ENCODE data around the gene IL18. TPM values are rescaled to one million over a fixed set of nuclear protein-coding genes. Genes with fewer than 3 reads are reported as not detected.
"Not testable (repeated sequence)": the region's sequence is repeated elsewhere in the genome, so short reads cannot be mapped to it uniquely, and the experiment has no call there.

IL18 gene
- total RNA-seq, 1 donor from 2014 or later, result 72.1 TPM

- no peak for TF ChIP-seq CTCF (IDR thresholded peaks at IDR 0.05; ENCODE audit: insufficient read depth, low read length, severe bottlenecking)
- DNase-seq (ENCODE audit: low read depth) (peak; percentile 85), FAIRE-seq (no peak)
- no peak overlapping the region for H3K4me3 ChIP-seq (ENCODE audit: low read depth, low read length)
- H3K36me3 ChIP-seq (ENCODE audit: control insufficient read depth, insufficient read depth, low read length), result no peaks in the 10 kb centered on the region
- no peaks in the 10 kb centered on the region for H3K27me3 ChIP-seq (ENCODE audit: control insufficient read depth, insufficient read depth, low read length)
Observed at GRCh38 chr11:112166562-112166961, 2.7 kb upstream of the IL18 start.

GRCh38 chr11:112165049-112165448 is 1.2 kb upstream of the IL18 start:
- Histone ChIP-seq H3K27me3 (ENCODE audit: control insufficient read depth, insufficient read depth, low read length) (no peaks in the 10 kb centered on the region), H3K36me3 (ENCODE audit: control insufficient read depth, insufficient read depth, low read length) (no peaks in the 10 kb centered on the region), H3K4me3 (ENCODE audit: low read depth, low read length) (no peak overlapping the region)
- no peak for TF ChIP-seq CTCF (IDR thresholded peaks at IDR 0.05; ENCODE audit: insufficient read depth, low read length, severe bottlenecking)
- FAIRE-seq (no peak), DNase-seq (ENCODE audit: low read depth) (no peak)

GRCh38 chr11:112162761-112163546 is 940 bp downstream of the IL18 start:
- FAIRE-seq (no peak), DNase-seq (ENCODE audit: low read depth) (peak; percentile 83)
- H3K4me3 ChIP-seq (ENCODE audit: low read depth, low read length), result peak overlapping the region; percentile 43

GRCh38 chr11:112162200-112162599 is 1.7 kb downstream of the IL18 start:
- not testable (repeated sequence) for DNase-seq (ENCODE audit: low read depth); H3K4me3 ChIP-seq (ENCODE audit: low read depth, low read length); H3K36me3 ChIP-seq (ENCODE audit: control insufficient read depth, insufficient read depth, low read length); H3K27me3 ChIP-seq (ENCODE audit: control insufficient read depth, insufficient read depth, low read length); FAIRE-seq

More at GRCh38 chr11:112162761-112163546, 940 bp downstream of the IL18 start:
- Histone ChIP-seq H3K27me3 (ENCODE audit: control insufficient read depth, insufficient read depth, low read length) (no peaks in the 10 kb centered on the region), H3K36me3 (ENCODE audit: control insufficient read depth, insufficient read depth, low read length) (no peaks in the 10 kb centered on the region)
- no peak for TF ChIP-seq CTCF (IDR thresholded peaks at IDR 0.05; ENCODE audit: insufficient read depth, low read length, severe bottlenecking)

- DNase-seq (ENCODE audit: low read depth) (peak; percentile 14), FAIRE-seq (no peak)
- no peaks in the 10 kb centered on the region for H3K27me3 ChIP-seq (ENCODE audit: control insufficient read depth, insufficient read depth, low read length)
- H3K36me3 ChIP-seq (ENCODE audit: control insufficient read depth, insufficient read depth, low read length), result no peaks in the 10 kb centered on the region
- TF ChIP-seq CTCF (IDR thresholded peaks at IDR 0.05; ENCODE audit: insufficient read depth, low read length, severe bottlenecking), result no peak
- no peak overlapping the region for H3K4me3 ChIP-seq (ENCODE audit: low read depth, low read length)
Observed at GRCh38 chr11:112161012-112161411, 2.9 kb downstream of the IL18 start.

- FAIRE-seq, result no peak
Observed at GRCh38 chr11:112160091-112160848, 3.6 kb downstream of the IL18 start.

More at GRCh38 chr11:112160091-112160848, 3.6 kb downstream of the IL18 start:
- no peak for DNase-seq (ENCODE audit: low read depth)
- TF ChIP-seq CTCF (IDR thresholded peaks at IDR 0.05; ENCODE audit: insufficient read depth, low read length, severe bottlenecking), result no peak
- Histone ChIP-seq H3K36me3 (ENCODE audit: control insufficient read depth, insufficient read depth, low read length) (no peaks in the 10 kb centered on the region), H3K27me3 (ENCODE audit: control insufficient read depth, insufficient read depth, low read length) (no peaks in the 10 kb centered on the region), H3K4me3 (ENCODE audit: low read depth, low read length) (no peak overlapping the region)

All from bronchial epithelial cell (primary cell).